CD4-positive, alpha-beta T cell (primary cell): ENCODE measurements around the gene CACHD1. TPM values are rescaled to one million over a fixed set of nuclear protein-coding genes. Genes with fewer than 3 reads are reported as not detected.

Source experiments
- ATAC-seq: fragments of 200-7000 bp; cut with Tn5 transposase; one replicate; pipeline ENCODE4 v1.10.0; 2022; ENCODE audit warnings: mild to moderate bottlenecking; ENCODE audit not compliant: poor library complexity
- CTCF ChIA-PET: fragments of 350-600 bp; sonication (Branson Sonifier 250); formaldehyde crosslinking; loops from one replicate; lab custom pipeline; 2021; ENCODE audit warnings: antibody characterized with exemption, inconsistent platforms; lab: Charles Lee
- POLR2A ChIA-PET: fragments of 350-600 bp; sonication (Branson Sonifier 250); formaldehyde crosslinking; loops from one replicate; lab custom pipeline; 2021; ENCODE audit warnings: antibody characterized with exemption, inconsistent platforms; lab: Charles Lee
- DNase-seq, 14 experiments: peaks; one replicate each; pipeline ENCODE4 v3.0.0-alpha.2; 2013 to 2020; ENCODE audit warnings: mixed read lengths in 2 of 14
- H3K27ac ChIP-seq, 2 donors: one replicate each; pipeline versions ENCODE4 v1.5.1 to v1.7.0; 2013; ENCODE audit warnings: low read length in 2 of 2, low read depth in 1 of 2, mild to moderate bottlenecking in 1 of 2
- H3K27me3 ChIP-seq, 2 experiments: 1 replicate in 1 of 2; 2 replicates in 1 of 2; pipeline versions ENCODE4 v1.6.1 to v1.7.0; 2013; ENCODE audit warnings: low read length in 2 of 2, control low read depth in 1 of 2, mild to moderate bottlenecking in 1 of 2, moderate library complexity in 1 of 2; ENCODE audit not compliant: insufficient read depth in 2 of 2, control insufficient read depth in 1 of 2
- H3K36me3 ChIP-seq: one replicate; pipeline ENCODE4 v1.6.1; 2013; ENCODE audit warnings: low read length, control low read depth; ENCODE audit not compliant: insufficient read depth
- H3K4me1 ChIP-seq: one replicate; pipeline ENCODE4 v1.6.1; 2013; ENCODE audit warnings: low read length, control low read depth; ENCODE audit not compliant: insufficient read depth
- H3K4me3 ChIP-seq: one replicate; pipeline ENCODE4 v1.5.1; 2013; ENCODE audit warnings: mild to moderate bottlenecking, low read length, moderate library complexity
- H3K9me3 ChIP-seq, 2 experiments: 1 replicate in 1 of 2; 2 replicates in 1 of 2; pipeline versions ENCODE4 v1.6.1 to v1.7.0; 2013; ENCODE audit warnings: low read length in 2 of 2, mild to moderate bottlenecking in 2 of 2, control low read depth in 1 of 2, moderate library complexity in 1 of 2; ENCODE audit not compliant: control insufficient read depth in 1 of 2, insufficient read depth in 1 of 2
- H3K27ac Mint-ChIP-seq: one replicate; pipeline ENCODE4 v1.8.0; 2020; ENCODE audit warnings: mixed read lengths
- H3K27me3 Mint-ChIP-seq: one replicate; pipeline ENCODE4 v1.8.0; 2021; ENCODE audit warnings: mixed read lengths
- H3K36me3 Mint-ChIP-seq: one replicate; pipeline ENCODE4 v1.8.0; 2021; ENCODE audit warnings: low read depth, mixed read lengths
- H3K4me1 Mint-ChIP-seq: one replicate; pipeline ENCODE4 v1.8.0; 2021; ENCODE audit warnings: low read depth, mixed read lengths
- H3K4me3 Mint-ChIP-seq: one replicate; pipeline ENCODE4 v1.8.0; 2020; ENCODE audit warnings: mild to moderate bottlenecking, mixed read lengths
- H3K9me3 Mint-ChIP-seq: one replicate; pipeline ENCODE4 v1.8.0; 2020; ENCODE audit warnings: mixed read lengths
- intact Hi-C, 2 experiments: fragments of 100-400 bp; cut with DNase I in 1 of 2; cut with micrococcal nuclease in 1 of 2; formaldehyde crosslinking; loops; one replicate each; pipeline versions ENCODE4 v1.15.1 to v1.9.0; 2023 to 2025; cut with DNase I, micrococcal nuclease
- total RNA-seq, 174 experiments: library from RNA in 2 of 174; stranded (reverse) in 2 of 174; gene quantifications; one replicate each; pipeline ENCODE4 v1.2.3 and lab custom pipeline; 2021 to 2026
- TF ChIP-seq, protein P1 (sequence below): fragments of 200-600 bp; IDR thresholded peaks from one replicate; pipeline ENCODE4 v1.8.0; 2022; ENCODE audit warnings: antibody characterized with exemption, mild to moderate bottlenecking

Gene CACHD1
- total RNA-seq, 2 experiments from 2014 or later = 6.2 to 7.1 TPM

GRCh38 chr1:64493831-64494230 is 23.9 kb downstream of the CACHD1 start:
- TF ChIP-seq, protein P1, sequence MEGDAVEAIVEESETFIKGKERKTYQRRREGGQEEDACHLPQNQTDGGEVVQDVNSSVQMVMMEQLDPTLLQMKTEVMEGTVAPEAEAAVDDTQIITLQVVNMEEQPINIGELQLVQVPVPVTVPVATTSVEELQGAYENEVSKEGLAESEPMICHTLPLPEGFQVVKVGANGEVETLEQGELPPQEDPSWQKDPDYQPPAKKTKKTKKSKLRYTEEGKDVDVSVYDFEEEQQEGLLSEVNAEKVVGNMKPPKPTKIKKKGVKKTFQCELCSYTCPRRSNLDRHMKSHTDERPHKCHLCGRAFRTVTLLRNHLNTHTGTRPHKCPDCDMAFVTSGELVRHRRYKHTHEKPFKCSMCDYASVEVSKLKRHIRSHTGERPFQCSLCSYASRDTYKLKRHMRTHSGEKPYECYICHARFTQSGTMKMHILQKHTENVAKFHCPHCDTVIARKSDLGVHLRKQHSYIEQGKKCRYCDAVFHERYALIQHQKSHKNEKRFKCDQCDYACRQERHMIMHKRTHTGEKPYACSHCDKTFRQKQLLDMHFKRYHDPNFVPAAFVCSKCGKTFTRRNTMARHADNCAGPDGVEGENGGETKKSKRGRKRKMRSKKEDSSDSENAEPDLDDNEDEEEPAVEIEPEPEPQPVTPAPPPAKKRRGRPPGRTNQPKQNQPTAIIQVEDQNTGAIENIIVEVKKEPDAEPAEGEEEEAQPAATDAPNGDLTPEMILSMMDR = no peak
- no peaks in the 10 kb centered on the region for H3K9me3 ChIP-seq
- ChIA-PET POLR2A (no interaction called here), CTCF (no interaction called here)
- no peaks in the 10 kb centered on the region for H3K4me1 ChIP-seq
- no peak for DNase-seq
- H3K27ac Mint-ChIP-seq = no peak overlapping the region
- no peaks in the 10 kb centered on the region for H3K9me3 Mint-ChIP-seq
- ATAC-seq = no peak
- H3K4me3 Mint-ChIP-seq = no peak overlapping the region
- intact Hi-C loops = no loop called here
- no peak overlapping the region for H3K4me3 ChIP-seq
- no peaks in the 10 kb centered on the region for H3K36me3 ChIP-seq
- H3K36me3 Mint-ChIP-seq = no peaks in the 10 kb centered on the region
- peaks cover 3% of the 10 kb centered on the region in 2 experiments for H3K27me3 ChIP-seq
- no peak overlapping the region for H3K27ac ChIP-seq
- H3K4me1 Mint-ChIP-seq = peaks cover 26% of the 10 kb centered on the region
- H3K27me3 Mint-ChIP-seq = peaks cover 6% of the 10 kb centered on the region

GRCh38 chr1:64494659-64495058 is 24.7 kb downstream of the CACHD1 start:
- Mint-ChIP-seq H3K9me3 (no peaks in the 10 kb centered on the region), H3K27me3 (peaks cover 4% of the 10 kb centered on the region), H3K36me3 (no peaks in the 10 kb centered on the region), H3K4me3 (no peak overlapping the region), H3K4me1 (peaks cover 18% of the 10 kb centered on the region), H3K27ac (no peak overlapping the region)
- ATAC-seq (no peak), DNase-seq (no peak)
- CTCF ChIA-PET = no interaction called here
- H3K4me3 ChIP-seq = no peak overlapping the region
- H3K9me3 ChIP-seq = no peaks in the 10 kb centered on the region
- no peaks in the 10 kb centered on the region for H3K36me3 ChIP-seq
- intact Hi-C loops = no loop called here
- POLR2A ChIA-PET = no interaction called here
- H3K4me1 ChIP-seq = no peaks in the 10 kb centered on the region
- H3K27ac ChIP-seq = no peak overlapping the region
- TF ChIP-seq, protein P1 = no peak
- peaks cover 3% of the 10 kb centered on the region in 2 experiments for H3K27me3 ChIP-seq

GRCh38 chr1:64495878-64496277 is 25.9 kb downstream of the CACHD1 start:
- no peaks in the 10 kb centered on the region for H3K9me3 Mint-ChIP-seq
- no peak overlapping the region for H3K4me3 Mint-ChIP-seq
- DNase-seq (no peak), ATAC-seq (no peak)
- H3K27ac Mint-ChIP-seq = no peak overlapping the region
- peaks cover 16% of the 10 kb centered on the region for H3K4me1 Mint-ChIP-seq
- CTCF ChIA-PET = interaction anchor here (1.1 to 1.2 kb wide), 2 partner anchors 8 to 21 kb away, joined by 3 read pairs; no protein-coding TSS in a partner anchor
- TF ChIP-seq, protein P1 = no peak
- H3K4me3 ChIP-seq = no peak overlapping the region
- no peaks in the 10 kb centered on the region for H3K36me3 Mint-ChIP-seq
- no peaks in the 10 kb centered on the region for H3K9me3 ChIP-seq
- H3K27ac ChIP-seq = no peak overlapping the region
- intact Hi-C loops = no loop called here
- peaks cover 3% of the 10 kb centered on the region in 2 experiments for H3K27me3 ChIP-seq
- peaks cover 4% of the 10 kb centered on the region for H3K27me3 Mint-ChIP-seq
- POLR2A ChIA-PET = no interaction called here
- H3K4me1 ChIP-seq = no peaks in the 10 kb centered on the region
- H3K36me3 ChIP-seq = no peaks in the 10 kb centered on the region
